ENCODE measurements around the gene RNPEPL1.

GRCh38 chr2:240569523-240569997, 1.3 kb downstream of the RNPEPL1 start:
- TF ChIP-seq, protein P1, sequence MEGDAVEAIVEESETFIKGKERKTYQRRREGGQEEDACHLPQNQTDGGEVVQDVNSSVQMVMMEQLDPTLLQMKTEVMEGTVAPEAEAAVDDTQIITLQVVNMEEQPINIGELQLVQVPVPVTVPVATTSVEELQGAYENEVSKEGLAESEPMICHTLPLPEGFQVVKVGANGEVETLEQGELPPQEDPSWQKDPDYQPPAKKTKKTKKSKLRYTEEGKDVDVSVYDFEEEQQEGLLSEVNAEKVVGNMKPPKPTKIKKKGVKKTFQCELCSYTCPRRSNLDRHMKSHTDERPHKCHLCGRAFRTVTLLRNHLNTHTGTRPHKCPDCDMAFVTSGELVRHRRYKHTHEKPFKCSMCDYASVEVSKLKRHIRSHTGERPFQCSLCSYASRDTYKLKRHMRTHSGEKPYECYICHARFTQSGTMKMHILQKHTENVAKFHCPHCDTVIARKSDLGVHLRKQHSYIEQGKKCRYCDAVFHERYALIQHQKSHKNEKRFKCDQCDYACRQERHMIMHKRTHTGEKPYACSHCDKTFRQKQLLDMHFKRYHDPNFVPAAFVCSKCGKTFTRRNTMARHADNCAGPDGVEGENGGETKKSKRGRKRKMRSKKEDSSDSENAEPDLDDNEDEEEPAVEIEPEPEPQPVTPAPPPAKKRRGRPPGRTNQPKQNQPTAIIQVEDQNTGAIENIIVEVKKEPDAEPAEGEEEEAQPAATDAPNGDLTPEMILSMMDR (IDR thresholded peaks at IDR 0.05), result no peak
- TF ChIP-seq EP300 (IDR thresholded peaks at IDR 0.05), result no peak

Data from sigmoid colon (tissue), 4 donors.